ENCODE measurements around the gene PLXNA2. TPM values are rescaled to one million over a fixed set of nuclear protein-coding genes. Genes with fewer than 3 reads are reported as not detected.

The PLXNA2 gene
- total RNA-seq, 4 donors from 2014 or later, result 17.2 to 29.7 (median 24.6) TPM

GRCh38 chr1:208251911-208252835 lies 8.0 kb upstream of the PLXNA2 start:
- DNase-seq (ENCODE audit: low spot score in 2 of 2), result peak in 1 of 2 donors; percentile 45
- peak in 2 of 5 experiments; percentile 10 to 35 for TF ChIP-seq CTCF (IDR thresholded peaks at IDR 0.05)
- TF ChIP-seq EP300 (IDR thresholded peaks at IDR 0.05), result no peak
- TF ChIP-seq POLR2A (IDR thresholded peaks at IDR 0.05), result no peak
- WGBS, 2 donors, result 31 to 58% methylated on average over 21 to 22 of the region's 22 CpGs
- Histone ChIP-seq H3K27ac (peak overlapping the region in 2 of 4 donors; percentile 53 to 69), H3K9me3 (no peaks in the 10 kb centered on the region), H3K4me1 (peaks cover 0 to 38% (median 3%) of the 10 kb centered on the region in 4 donors), H3K27me3 (no peaks in the 10 kb centered on the region), H3K4me3 (peak overlapping the region in 2 of 4 donors; percentile 3 to 15), H3K36me3 (no peaks in the 10 kb centered on the region)

GRCh38 chr1:208251015-208251414 lies 6.8 kb upstream of the PLXNA2 start:
- Histone ChIP-seq H3K9me3 (no peaks in the 10 kb centered on the region), H3K27ac (no peak overlapping the region), H3K4me3 (no peak overlapping the region), H3K4me1 (peaks cover 0 to 38% (median 3%) of the 10 kb centered on the region in 4 donors), H3K27me3 (no peaks in the 10 kb centered on the region), H3K36me3 (no peaks in the 10 kb centered on the region)
- DNase-seq (ENCODE audit: low spot score in 2 of 2), result no peak
- 88% methylated on average over 5 of the region's 5 CpGs for WGBS, 2 donors
- TF ChIP-seq CTCF (IDR thresholded peaks at IDR 0.05) (no peak), POLR2A (IDR thresholded peaks at IDR 0.05) (no peak), EP300 (IDR thresholded peaks at IDR 0.05) (no peak)

GRCh38 chr1:208250613-208251012 lies 6.4 kb upstream of the PLXNA2 start:
- DNase-seq (ENCODE audit: low spot score in 2 of 2), result no peak
- Histone ChIP-seq H3K27me3 (no peaks in the 10 kb centered on the region), H3K27ac (no peak overlapping the region), H3K9me3 (no peaks in the 10 kb centered on the region), H3K4me3 (no peak overlapping the region), H3K4me1 (peaks cover 0 to 39% (median 3%) of the 10 kb centered on the region in 4 donors), H3K36me3 (no peaks in the 10 kb centered on the region)
- TF ChIP-seq POLR2A (IDR thresholded peaks at IDR 0.05) (no peak), EP300 (IDR thresholded peaks at IDR 0.05) (no peak), CTCF (IDR thresholded peaks at IDR 0.05) (no peak)
- WGBS, 2 donors, result 51 to 67% methylated on average over 6 of the region's 6 CpGs

- H3K4me1 ChIP-seq, result peaks cover 0 to 39% (median 3%) of the 10 kb centered on the region in 4 donors
- DNase-seq (ENCODE audit: low spot score in 2 of 2), result no peak
- peak overlapping the region in 2 of 4 donors; percentile 8 to 25 for H3K27ac ChIP-seq
- no peak overlapping the region for H3K4me3 ChIP-seq
- H3K9me3 ChIP-seq, result no peaks in the 10 kb centered on the region
- no peaks in the 10 kb centered on the region for H3K27me3 ChIP-seq
- TF ChIP-seq POLR2A (IDR thresholded peaks at IDR 0.05), result no peak
- no peak for TF ChIP-seq EP300 (IDR thresholded peaks at IDR 0.05)
- TF ChIP-seq CTCF (IDR thresholded peaks at IDR 0.05), result no peak
- 62 to 76% methylated on average over 5 of the region's 5 CpGs for WGBS, 2 donors
- no peaks in the 10 kb centered on the region for H3K36me3 ChIP-seq
These were observed 5.0 kb upstream of the PLXNA2 start for GRCh38 chr1:208248991-208249696.
